Right cardiac atrium (tissue), 5 donors: ENCODE data around the gene AMBRA1. TPM values are rescaled to one million over a fixed set of nuclear protein-coding genes. Genes with fewer than 3 reads are reported as not detected.

Experiments
- ATAC-seq, 2 donors: fragments of 200-7000 bp; cut with Tn5 transposase; one replicate each; pipeline versions ENCODE4 v1.8.0 to v1.9.1; 2020; ENCODE audit warnings: moderate library complexity in 2 of 2, mild to moderate bottlenecking in 1 of 2
- DNase-seq, 3 donors: peaks; one replicate each; pipeline ENCODE4 v3.0.0-alpha.2; 2020
- H3K27ac ChIP-seq: one replicate; pipeline ENCODE4 v1.5.1; 2013; ENCODE audit warnings: mild to moderate bottlenecking, low read length, control low read depth, moderate library complexity
- H3K27me3 ChIP-seq: one replicate; pipeline ENCODE4 v1.6.1; 2013; ENCODE audit not compliant: control insufficient read depth, insufficient read depth
- H3K4me1 ChIP-seq: one replicate; pipeline ENCODE4 v1.6.1; 2013; ENCODE audit warnings: low read length; ENCODE audit not compliant: control insufficient read depth, insufficient read depth
- H3K4me3 ChIP-seq: one replicate; pipeline ENCODE4 v1.5.1; 2013; ENCODE audit warnings: low read length, control low read depth
- H3K9me3 ChIP-seq: one replicate; pipeline ENCODE4 v1.6.1; 2013; ENCODE audit warnings: low read length; ENCODE audit not compliant: control insufficient read depth
- WGBS: extraction: QIAGEN DNeasy Blood & Tissue Kit; methylation state at CpG from one replicate; pipeline ENCODE4 v1.1.7; 2013; 5-methylcytosine and 5-hydroxymethylcytosine counted together
- intact Hi-C, 4 donors: fragments of 100-400 bp; cut with DNase I; formaldehyde crosslinking; loops; one replicate each; pipeline versions ENCODE4 v1.11.0 to v1.14.0; 2022 to 2023
- polyA plus RNA-seq: library from polyadenylated mRNA; stranded (reverse); fragments of 200-250 nt; gene quantifications from one replicate; pipeline ENCODE4 v1.2.3, GENCODE V29; 2013
- total RNA-seq, 4 donors: library from RNA; stranded (reverse); fragmentation: NEBNext Ultra II Directional; extraction: Animal tissue kit (Norgen Biotek cat#: 25700); gene quantifications; one replicate each; pipeline ENCODE4 v1.2.1, GENCODE V29; 2021
- donor health status: healthy with polysubstance abuse.
- donor health status: DM: no; HTN: yes; CAD: no.
- donor health status: DM: no; HTN: no; CAD: no.
- donor health status: DM: no; HTN: yes; CAD: no; lungs with severe emphysema.
- donor health status: DM: yes; HTN: yes; CAD: no.

Gene AMBRA1
- total and polyA plus RNA-seq, 5 donors: 8.1 to 23.6 (median 19.5) TPM

DNA sequence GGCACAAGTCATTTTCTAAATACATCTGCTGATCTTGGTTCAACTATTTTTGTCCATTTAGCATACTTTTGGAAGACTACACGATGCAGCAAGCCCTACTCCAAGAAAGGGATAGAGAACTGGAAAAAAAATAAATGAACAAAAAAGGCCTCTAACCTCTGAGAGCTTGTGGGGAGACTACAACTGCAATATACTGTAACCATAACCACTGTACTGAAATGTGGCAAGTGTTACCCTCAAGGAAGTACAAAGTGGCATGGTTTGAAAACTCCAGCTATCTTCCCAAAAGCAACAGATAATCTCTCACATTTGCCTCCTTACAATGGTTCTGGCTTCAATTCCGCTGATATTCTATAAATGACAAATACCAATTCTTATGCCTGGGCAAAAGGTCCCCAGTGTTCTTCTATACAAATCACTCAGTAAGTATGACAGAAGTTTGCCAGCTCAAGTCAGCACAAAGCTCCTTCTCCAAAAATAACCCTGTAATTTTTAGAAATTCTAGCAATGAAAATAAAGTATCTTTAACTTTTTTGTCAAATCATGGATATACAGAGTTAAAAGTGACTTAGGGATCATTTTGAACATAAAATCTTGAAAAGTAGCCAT, 22.9 kb downstream of the AMBRA1 start:
- DNase-seq (no peak), ATAC-seq (no peak)
- WGBS: 49% methylated on average over 2 of the region's 2 CpGs
- no peaks in the 10 kb centered on the region for H3K9me3 ChIP-seq
- intact Hi-C loops: no loop called here
- no peak overlapping the region for H3K4me3 ChIP-seq
- H3K27ac ChIP-seq: no peak overlapping the region
- no peaks in the 10 kb centered on the region for H3K27me3 ChIP-seq
- H3K4me1 ChIP-seq: peaks cover 4% of the 10 kb centered on the region

DNA sequence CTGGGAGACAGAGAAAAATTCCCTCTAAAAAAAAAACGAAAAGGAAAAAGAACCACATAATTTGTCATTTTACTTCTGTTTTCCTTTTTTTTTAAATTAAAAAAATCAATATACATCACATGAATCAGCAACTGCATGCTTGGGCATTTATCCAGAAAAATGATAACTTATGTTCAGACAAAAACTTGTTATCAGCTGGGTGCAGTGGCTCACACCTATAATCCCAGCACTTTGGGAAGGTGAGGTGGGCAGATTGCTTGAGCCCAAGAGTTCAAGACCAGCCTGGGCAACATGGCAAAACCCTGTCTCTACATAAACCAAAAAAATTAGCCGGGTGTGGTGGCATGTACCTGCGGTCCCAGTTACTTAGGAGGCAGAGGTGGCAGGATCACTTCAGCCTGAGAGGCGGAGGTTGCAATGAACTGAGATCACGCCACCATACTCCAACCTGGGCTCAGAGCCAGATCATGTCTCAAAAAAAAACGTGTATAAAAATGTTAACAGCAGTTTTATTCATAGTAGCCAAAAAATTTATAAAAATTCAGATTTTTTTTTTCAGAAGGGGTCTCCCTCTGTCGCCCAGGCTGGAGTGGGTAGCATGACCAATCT, 28.5 kb downstream of the AMBRA1 start:
- 63% methylated on average over 7 of the region's 7 CpGs for WGBS
- H3K27me3 ChIP-seq: no peaks in the 10 kb centered on the region
- H3K27ac ChIP-seq: no peak overlapping the region
- intact Hi-C loops: no loop called here
- H3K4me3 ChIP-seq: no peak overlapping the region
- H3K9me3 ChIP-seq: no peaks in the 10 kb centered on the region
- no peak for DNase-seq
- no peak for ATAC-seq
- H3K4me1 ChIP-seq: peaks cover 4% of the 10 kb centered on the region

DNA sequence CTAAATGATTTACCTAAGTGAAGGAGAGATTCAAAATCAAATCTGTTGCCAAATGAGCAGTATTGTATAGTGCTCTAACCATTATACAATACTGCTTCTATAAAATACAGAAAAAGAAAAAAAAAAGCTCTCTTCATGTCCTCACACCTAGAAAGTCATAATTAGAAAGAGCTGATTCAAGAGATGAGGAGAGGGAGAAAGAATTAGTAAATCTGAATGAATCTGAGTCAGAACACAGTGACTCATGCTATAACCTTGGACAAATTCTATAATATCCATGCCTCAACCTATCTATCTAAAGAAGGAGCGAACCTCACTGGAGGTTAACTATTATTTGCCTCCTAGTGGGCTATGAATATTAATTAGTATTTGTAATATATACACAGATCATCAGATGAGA, 29.4 kb downstream of the AMBRA1 start:
- intact Hi-C loops: no loop called here
- Histone ChIP-seq H3K4me1 (peaks cover 4% of the 10 kb centered on the region), H3K9me3 (no peaks in the 10 kb centered on the region), H3K27ac (no peak overlapping the region), H3K4me3 (no peak overlapping the region), H3K27me3 (no peaks in the 10 kb centered on the region)
- ATAC-seq (no peak), DNase-seq (no peak)
- WGBS: 97% methylated on average over 1 of the region's 1 CpG

DNA sequence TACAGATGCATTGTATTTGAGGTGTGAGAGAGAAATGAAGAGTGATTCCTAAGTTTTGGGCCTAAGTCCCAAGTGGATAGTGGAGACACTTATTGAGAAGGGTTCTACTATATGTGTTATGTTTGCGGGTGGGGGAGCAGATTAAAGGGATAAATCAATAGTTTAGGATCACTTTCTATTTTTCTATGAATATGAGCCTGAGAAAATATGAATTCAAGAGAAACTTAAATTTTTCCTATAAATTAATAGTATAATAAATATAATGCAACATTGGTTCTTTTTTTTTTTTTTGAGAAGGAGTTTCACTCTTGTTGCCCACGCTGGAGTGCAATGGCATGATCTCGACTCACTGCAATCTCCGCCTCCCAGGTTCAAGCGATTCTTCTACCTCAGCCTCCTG, 31.3 kb downstream of the AMBRA1 start:
- WGBS: 97% methylated on average over 5 of the region's 5 CpGs
- intact Hi-C loops: no loop called here
- Histone ChIP-seq H3K4me3 (no peak overlapping the region), H3K4me1 (peaks cover 5% of the 10 kb centered on the region), H3K27me3 (no peaks in the 10 kb centered on the region), H3K27ac (no peak overlapping the region), H3K9me3 (no peaks in the 10 kb centered on the region)
- DNase-seq (no peak), ATAC-seq (no peak)

DNA sequence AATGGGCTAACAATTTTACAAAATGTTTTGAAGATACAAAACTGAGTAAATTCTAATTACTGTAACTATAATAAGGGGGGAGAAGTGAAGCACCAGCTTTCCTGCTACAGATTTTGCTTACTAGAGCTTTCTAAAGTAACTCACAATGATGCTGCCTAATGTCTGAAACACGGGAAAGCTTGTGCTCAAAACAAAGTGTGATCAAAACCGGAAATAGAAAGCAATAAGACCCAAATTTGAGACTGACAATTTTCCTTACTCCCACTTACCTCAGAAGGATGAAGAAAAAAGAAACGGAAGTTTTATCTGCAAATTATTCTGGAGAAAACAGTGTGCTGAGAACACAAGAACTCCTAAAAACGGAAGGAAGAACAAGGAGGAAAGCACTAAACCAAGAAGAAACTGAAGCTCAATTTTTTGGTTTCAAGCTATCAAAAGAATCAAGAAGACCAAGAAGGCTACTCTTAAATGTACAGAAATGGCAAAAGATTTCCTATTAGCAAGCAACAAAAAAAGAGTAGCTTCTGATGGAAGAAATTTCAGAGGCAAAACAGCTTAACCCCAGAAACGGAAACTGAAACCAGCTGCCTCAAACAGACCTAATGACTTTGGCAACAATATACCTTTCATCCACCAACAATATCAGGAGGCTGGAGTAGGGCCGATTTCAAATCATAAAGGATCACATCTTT, 33.4 kb downstream of the AMBRA1 start:
- H3K27me3 ChIP-seq: no peaks in the 10 kb centered on the region
- intact Hi-C loops: no loop called here
- peak overlapping the region; percentile 84 for H3K4me3 ChIP-seq
- WGBS: 9% methylated on average over 6 of the region's 6 CpGs
- DNase-seq (no peak), ATAC-seq (peak; percentile 46 to 66)
- peaks cover 7% of the 10 kb centered on the region for H3K4me1 ChIP-seq
- H3K9me3 ChIP-seq: no peaks in the 10 kb centered on the region
- peak overlapping the region; percentile 6 for H3K27ac ChIP-seq

DNA sequence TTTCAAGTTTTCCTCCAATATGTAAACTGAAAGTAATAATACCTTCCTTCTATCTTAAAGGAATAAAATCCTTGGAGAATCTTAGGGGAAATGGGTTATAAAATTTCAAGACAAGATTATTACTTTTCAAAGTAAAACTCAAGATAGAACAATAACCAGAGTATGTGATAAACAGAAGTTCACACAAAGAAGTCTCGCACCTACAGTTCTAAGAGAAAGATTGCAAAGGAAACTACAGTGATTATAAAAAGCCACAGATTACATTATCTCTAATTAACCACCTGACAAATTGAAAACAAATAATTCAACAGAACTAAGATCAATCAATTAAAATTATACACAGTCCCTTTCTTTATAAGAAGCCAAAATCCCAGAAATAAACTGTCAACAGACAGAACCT, 34.0 kb downstream of the AMBRA1 start:
- Histone ChIP-seq H3K9me3 (no peaks in the 10 kb centered on the region), H3K4me1 (peaks cover 8% of the 10 kb centered on the region), H3K27me3 (no peaks in the 10 kb centered on the region), H3K4me3 (peak overlapping the region; percentile 15), H3K27ac (no peak overlapping the region)
- 64% methylated on average over 1 of the region's 1 CpG for WGBS
- no peak for ATAC-seq
- intact Hi-C loops: no loop called here
- DNase-seq: no peak

DNA sequence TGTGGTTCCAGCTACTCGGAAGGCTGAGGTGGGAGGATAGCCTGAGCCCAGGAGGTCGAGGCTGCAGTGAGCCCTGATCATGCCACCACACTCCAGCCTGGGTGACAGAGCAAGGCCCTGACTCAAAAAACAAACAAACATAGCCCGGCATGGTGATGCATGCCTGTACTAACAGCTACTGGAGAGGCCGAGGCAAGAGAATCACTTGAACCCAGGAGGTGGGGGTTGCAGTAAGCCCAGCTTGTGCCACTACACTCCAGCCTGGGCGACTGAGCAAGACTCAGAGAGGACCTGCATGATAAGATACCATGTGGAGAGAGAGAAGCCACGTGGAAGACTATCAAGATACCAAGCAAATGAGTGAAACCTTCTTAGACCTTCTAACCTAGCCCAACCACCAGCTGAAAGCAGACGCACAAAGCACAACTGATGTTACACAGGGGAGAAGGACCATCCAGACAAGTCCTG, 36.1 kb downstream of the AMBRA1 start:
- Histone ChIP-seq H3K27me3 (no peaks in the 10 kb centered on the region), H3K27ac (no peak overlapping the region), H3K4me3 (no peak overlapping the region), H3K4me1 (peaks cover 10% of the 10 kb centered on the region), H3K9me3 (no peaks in the 10 kb centered on the region)
- ATAC-seq (no peak), DNase-seq (no peak)
- WGBS: 68% methylated on average over 7 of the region's 7 CpGs
- intact Hi-C loops: no loop called here

DNA sequence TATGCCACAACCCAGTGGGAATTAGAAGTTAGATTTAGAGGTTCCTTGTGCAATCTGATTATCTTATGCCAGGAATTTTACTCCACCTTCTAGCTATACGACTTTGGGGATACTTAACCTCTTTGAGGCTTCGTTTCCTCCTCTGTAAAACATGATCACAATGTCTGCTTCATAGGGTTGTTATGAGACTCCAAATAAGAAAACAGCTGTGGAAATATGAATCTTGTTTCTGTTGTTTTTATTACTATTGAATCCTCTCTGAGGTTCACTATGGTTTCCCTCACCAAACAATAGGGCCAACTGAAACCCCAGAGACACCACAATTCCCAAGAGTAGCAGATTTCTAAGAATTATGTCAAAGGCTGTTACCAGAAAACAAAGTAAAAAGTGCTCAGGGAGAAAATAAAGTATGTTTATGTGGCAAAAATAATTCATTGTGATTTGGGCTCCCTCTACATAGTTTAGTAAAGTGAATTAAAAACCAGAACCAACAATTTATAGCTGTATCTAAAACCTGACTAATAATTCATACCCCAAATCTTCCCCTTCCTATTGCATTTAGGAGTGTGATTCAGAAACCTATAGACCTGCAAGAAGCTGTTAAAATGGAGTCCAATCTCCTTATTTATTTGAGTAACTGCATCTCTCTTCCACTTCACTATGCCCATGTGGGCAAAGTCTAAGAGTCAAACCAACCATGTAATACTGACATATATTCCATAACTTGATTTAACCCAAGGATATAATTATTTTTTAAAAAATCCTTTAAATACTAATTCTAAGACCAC, 38.4 kb downstream of the AMBRA1 start:
- ATAC-seq (no peak), DNase-seq (no peak)
- Histone ChIP-seq H3K27ac (no peak overlapping the region), H3K9me3 (no peaks in the 10 kb centered on the region), H3K4me3 (no peak overlapping the region), H3K27me3 (no peaks in the 10 kb centered on the region), H3K4me1 (peaks cover 8% of the 10 kb centered on the region)
- intact Hi-C loops: no loop called here
- 51% methylated on average over 2 of the region's 2 CpGs for WGBS

DNA sequence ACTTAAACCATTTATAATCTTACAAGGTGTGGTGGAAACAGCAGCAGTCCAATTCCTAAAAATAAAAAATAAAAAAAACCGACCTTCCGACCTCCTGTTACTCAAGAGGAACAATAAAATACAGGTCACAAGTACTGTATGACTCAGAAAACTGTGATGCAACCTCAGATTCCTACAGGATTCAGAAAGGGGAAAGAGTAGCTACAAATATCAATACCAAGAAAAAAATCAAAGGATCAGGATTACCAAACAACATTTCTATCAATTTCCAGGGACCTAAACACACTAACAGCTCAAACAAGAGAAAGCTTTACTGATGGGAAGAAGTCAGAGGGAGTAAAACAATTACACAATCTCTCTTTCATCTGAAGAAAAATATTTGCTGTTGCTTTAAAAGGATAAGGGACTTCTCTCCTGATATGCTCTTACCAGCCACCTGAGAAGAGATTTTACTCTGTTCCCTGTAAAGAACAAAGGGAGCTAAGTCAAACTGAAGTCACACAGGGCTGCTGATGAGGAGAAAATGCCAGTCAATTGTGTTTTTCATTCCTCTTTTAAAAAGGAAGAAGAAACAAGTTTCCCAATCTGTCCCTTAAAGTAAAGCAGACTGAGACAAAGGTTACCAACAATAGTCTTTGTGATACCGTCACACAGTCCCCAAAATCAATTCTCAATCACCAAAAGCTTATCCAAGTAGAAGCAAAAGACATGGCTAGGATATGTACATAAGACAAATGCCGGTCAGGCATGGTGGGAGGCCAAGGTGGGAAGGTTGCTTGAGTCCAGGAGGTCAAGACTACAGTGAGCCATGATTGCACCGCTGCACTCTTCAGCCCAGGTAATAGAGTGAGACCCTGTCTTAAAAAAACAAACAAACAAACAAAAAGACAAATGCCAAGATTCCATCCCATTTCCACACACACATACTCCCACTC, 39.3 kb downstream of the AMBRA1 start:
- 65% methylated on average over 5 of the region's 5 CpGs for WGBS
- H3K27me3 ChIP-seq: no peaks in the 10 kb centered on the region
- H3K27ac ChIP-seq: peak overlapping the region; percentile 76
- intact Hi-C loops: no loop called here
- peak; percentile 70 to 85 for ATAC-seq
- DNase-seq: no peak
- peaks cover 8% of the 10 kb centered on the region for H3K4me1 ChIP-seq
- H3K9me3 ChIP-seq: no peaks in the 10 kb centered on the region
- H3K4me3 ChIP-seq: no peak overlapping the region

DNA sequence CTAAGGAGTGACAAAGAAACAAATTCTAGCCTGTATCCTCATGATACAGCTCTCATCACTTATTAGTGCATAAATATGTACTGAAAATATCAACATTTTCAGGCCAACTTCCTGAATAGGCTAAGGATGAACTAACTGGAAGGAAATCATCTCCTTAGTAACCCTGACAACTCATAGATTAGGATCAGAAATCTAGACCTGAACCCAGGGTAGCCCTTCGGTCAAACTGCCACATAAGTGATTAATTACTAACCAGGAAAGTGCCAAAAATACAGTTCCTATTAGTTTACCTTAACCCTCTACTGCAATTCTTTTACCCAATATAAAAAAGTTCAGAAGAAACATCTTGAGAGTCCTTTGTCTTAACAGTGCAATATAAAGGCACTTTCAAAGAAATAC, 40.0 kb downstream of the AMBRA1 start:
- peak in 1 of 2 donors; percentile 47 for ATAC-seq
- H3K9me3 ChIP-seq: no peaks in the 10 kb centered on the region
- intact Hi-C loops: no loop called here

More for the DNA sequence above, 40.0 kb downstream of the AMBRA1 start:
- Histone ChIP-seq H3K4me3 (no peak overlapping the region), H3K4me1 (peaks cover 8% of the 10 kb centered on the region), H3K27me3 (no peaks in the 10 kb centered on the region), H3K27ac (no peak overlapping the region)
- 24% methylated on average over 1 of the region's 1 CpG for WGBS
- DNase-seq: no peak
